ENCODE results near the gene MFSD6. TPM values are rescaled to one million over a fixed set of nuclear protein-coding genes. Genes with fewer than 3 reads are reported as not detected.

MFSD6 gene
- total RNA-seq, 4 donors from 2014 or later = 40.4 to 184 (median 119) TPM

GRCh38 chr2:190452433-190452832 lies 44.3 kb downstream of the MFSD6 start:
- Histone ChIP-seq H3K4me3 (no peak overlapping the region), H3K9me3 (no peaks in the 10 kb centered on the region), H3K27ac (no peak overlapping the region), H3K27me3 (no peaks in the 10 kb centered on the region), H3K4me1 (no peaks in the 10 kb centered on the region), H3K36me3 (no peaks in the 10 kb centered on the region)
- TF ChIP-seq CTCF (IDR thresholded peaks at IDR 0.05) (no peak), POLR2A (IDR thresholded peaks at IDR 0.05) (no peak)
- no peak for DNase-seq

- no peak overlapping the region for H3K27ac ChIP-seq
- no peaks in the 10 kb centered on the region for H3K27me3 ChIP-seq
- no peaks in the 10 kb centered on the region for H3K36me3 ChIP-seq
- H3K4me1 ChIP-seq = no peaks in the 10 kb centered on the region
- H3K4me3 ChIP-seq = no peak overlapping the region
- TF ChIP-seq CTCF (IDR thresholded peaks at IDR 0.05) (no peak), POLR2A (IDR thresholded peaks at IDR 0.05) (no peak)
- no peak for DNase-seq
- H3K9me3 ChIP-seq = no peaks in the 10 kb centered on the region
Measured at GRCh38 chr2:190454795-190455194, 46.6 kb downstream of the MFSD6 start.

DNA sequence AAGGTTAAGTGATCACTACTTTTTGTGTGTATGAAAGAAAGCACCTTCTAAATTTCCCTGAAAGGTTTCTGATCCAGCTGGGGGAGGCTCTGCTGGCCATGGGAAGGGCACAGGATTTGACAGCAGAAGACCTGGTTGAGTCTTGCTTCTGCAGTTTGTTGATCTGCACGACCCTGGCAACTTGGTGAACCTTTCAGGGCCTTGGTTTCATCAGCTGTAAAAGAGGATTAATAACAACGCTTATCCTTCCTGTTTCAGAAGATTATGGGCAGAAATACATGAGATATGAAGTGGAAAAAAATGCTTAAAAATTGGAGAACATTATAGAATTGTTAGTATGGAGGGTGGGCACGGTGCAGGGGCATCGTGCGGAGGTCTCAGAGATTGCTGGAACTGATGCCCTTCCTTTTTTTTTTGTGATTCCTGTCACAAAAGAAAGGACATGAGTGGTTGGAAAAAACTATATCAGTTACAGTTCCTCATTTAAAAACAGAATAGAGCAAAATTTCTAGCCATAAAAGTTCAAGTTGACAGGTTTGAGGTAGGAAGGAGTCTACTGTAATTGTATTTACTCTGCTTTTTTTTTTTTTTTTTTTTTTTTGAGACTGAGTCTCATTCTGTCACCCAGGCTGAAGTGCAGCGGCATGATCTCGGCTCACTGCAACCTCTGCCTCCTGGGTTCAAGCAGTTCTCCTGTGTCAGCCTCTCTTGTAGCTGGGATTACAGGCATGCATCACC lies 47.4 kb downstream of the MFSD6 start:
- Histone ChIP-seq H3K27me3 (no peaks in the 10 kb centered on the region), H3K4me3 (no peak overlapping the region), H3K4me1 (no peaks in the 10 kb centered on the region), H3K9me3 (no peaks in the 10 kb centered on the region), H3K36me3 (no peaks in the 10 kb centered on the region), H3K27ac (no peak overlapping the region)
- TF ChIP-seq CTCF (IDR thresholded peaks at IDR 0.05) = no peak
- TF ChIP-seq POLR2A (IDR thresholded peaks at IDR 0.05) = no peak
- no peak for DNase-seq

GRCh38 chr2:190456833-190457232 lies 48.7 kb downstream of the MFSD6 start:
- no peaks in the 10 kb centered on the region for H3K4me1 ChIP-seq
- no peak overlapping the region for H3K27ac ChIP-seq
- TF ChIP-seq CTCF (IDR thresholded peaks at IDR 0.05) (no peak), POLR2A (IDR thresholded peaks at IDR 0.05) (no peak)

GRCh38 chr2:190457256-190457655 lies 49.1 kb downstream of the MFSD6 start:
- H3K27me3 ChIP-seq = no peaks in the 10 kb centered on the region
- TF ChIP-seq CTCF (IDR thresholded peaks at IDR 0.05) (no peak), POLR2A (IDR thresholded peaks at IDR 0.05) (no peak)
- H3K36me3 ChIP-seq = no peaks in the 10 kb centered on the region
- no peak overlapping the region for H3K4me3 ChIP-seq
- no peaks in the 10 kb centered on the region for H3K4me1 ChIP-seq
- H3K9me3 ChIP-seq = no peaks in the 10 kb centered on the region
- no peak overlapping the region for H3K27ac ChIP-seq
- DNase-seq = no peak

More at GRCh38 chr2:190456833-190457232, 48.7 kb downstream of the MFSD6 start:
- Histone ChIP-seq H3K27me3 (no peaks in the 10 kb centered on the region), H3K9me3 (no peaks in the 10 kb centered on the region), H3K36me3 (no peaks in the 10 kb centered on the region), H3K4me3 (no peak overlapping the region)
- DNase-seq = no peak

Data from Peyer's patch (tissue), 4 donors.